Activated CD8-positive, alpha-beta memory T cell treated with anti-CD3 and anti-CD28 coated beads, Interleukin-2, amount 50 U/mL, for 24 hours (primary cell): ENCODE measurements around the gene GGCX.
"Not testable (repeated sequence)": the region's sequence is repeated elsewhere in the genome, so short reads cannot be mapped to it uniquely, and the experiment has no call there.

Source experiments
- DNase-seq: peaks from one replicate; pipeline ENCODE4 v3.0.0-alpha.2; 2020; ENCODE audit errors: extremely low read depth

Gene GGCX

GRCh38 chr2:85561280-85562212 lies at the start of gene GGCX:
TSS of gene GGCX (minus strand) at chr2:85561493. CDS start at chr2:85561428, 65 bp downstream.
- peak; percentile 88 for DNase-seq

GRCh38 chr2:85607268-85608215 lies 46.2 kb upstream of the GGCX start:
- no peak for DNase-seq

- no peak for DNase-seq
These were observed 44.8 kb upstream of the GGCX start for GRCh38 chr2:85606116-85606455.

GRCh38 chr2:85605406-85606115 lies 44.3 kb upstream of the GGCX start:
- DNase-seq, result no peak

GRCh38 chr2:85604568-85605339 lies 43.5 kb upstream of the GGCX start:
- DNase-seq, result no peak

GRCh38 chr2:85604133-85604444 lies 42.8 kb upstream of the GGCX start:
- DNase-seq, result not testable (repeated sequence)

GRCh38 chr2:85602476-85603234 lies 41.4 kb upstream of the GGCX start, which contains the start of gene TMEM150A:
TSS of gene TMEM150A (minus strand) at chr2:85602698. CDS start at chr2:85601948, 750 bp downstream.
- DNase-seq, result peak; percentile 67

- no peak for DNase-seq
These were observed 40.6 kb upstream of the GGCX start for GRCh38 chr2:85601771-85602475.

GRCh38 chr2:85600951-85601770 lies 39.9 kb upstream of the GGCX start:
- DNase-seq, result no peak

- DNase-seq, result no peak
These were observed 38.9 kb upstream of the GGCX start for GRCh38 chr2:85600235-85600575.

- no peak for DNase-seq
These were observed 38.4 kb upstream of the GGCX start for GRCh38 chr2:85599468-85600234.

- DNase-seq, result no peak
These were observed 37.5 kb upstream of the GGCX start for GRCh38 chr2:85598594-85599340.

GRCh38 chr2:85597241-85597640 lies 35.9 kb upstream of the GGCX start:
- no peak for DNase-seq

GRCh38 chr2:85596486-85597143 lies 35.3 kb upstream of the GGCX start:
- DNase-seq, result no peak

- no peak for DNase-seq
These were observed 34.7 kb upstream of the GGCX start for GRCh38 chr2:85596026-85596333.

- DNase-seq, result peak; percentile 84
These were observed 34.2 kb upstream of the GGCX start, which contains the start of gene RNF181 for GRCh38 chr2:85595301-85596025. TSS of gene RNF181 (plus strand) at chr2:85595745. CDS start at chr2:85595764, 19 bp downstream.
